Posterior vena cava (tissue), 2 donors: ENCODE measurements around the gene KRTAP15-1. TPM values are rescaled to one million over a fixed set of nuclear protein-coding genes. Genes with fewer than 3 reads are reported as not detected.

Experiments used
- DNase-seq: peaks from one replicate; pipeline ENCODE4 v3.0.0-alpha.2; 2020; ENCODE audit warnings: low spot score
- intact Hi-C, 2 donors: fragments of 100-400 bp; cut with DNase I; formaldehyde crosslinking; loops; one replicate each; pipeline versions ENCODE4 v1.14.1 to v1.14.2; 2022 to 2023
- long read RNA-seq, 2 donors: library from polyadenylated mRNA; unstranded; transcript quantifications; one replicate each; pipeline ENCODE4 v2.0.0, GENCODE V29; 2020 to 2021
- total RNA-seq, 2 donors: library from RNA; stranded (reverse); fragmentation: NEBNext Ultra II Directional; extraction: Animal tissue kit (Norgen Biotek cat#: 25700); gene quantifications; one replicate each; pipeline ENCODE4 v1.2.1, GENCODE V29; 2021
- donor health status: DM: yes; HTN: yes; CAD: no.
- donor health status: DM: yes; HTN: yes; CAD: no.

Gene KRTAP15-1, protein sequence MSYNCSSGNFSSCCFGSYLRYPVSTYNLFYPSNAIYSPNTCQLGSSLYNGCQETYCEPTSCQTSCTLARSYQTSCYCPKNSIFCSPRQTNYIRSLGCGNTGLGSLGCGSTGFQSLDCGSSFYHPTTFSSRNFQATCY
- not detected for total RNA-seq
- long read RNA-seq, donor 1 = 0 reads
- long read RNA-seq, donor 2 = 0 reads

DNA sequence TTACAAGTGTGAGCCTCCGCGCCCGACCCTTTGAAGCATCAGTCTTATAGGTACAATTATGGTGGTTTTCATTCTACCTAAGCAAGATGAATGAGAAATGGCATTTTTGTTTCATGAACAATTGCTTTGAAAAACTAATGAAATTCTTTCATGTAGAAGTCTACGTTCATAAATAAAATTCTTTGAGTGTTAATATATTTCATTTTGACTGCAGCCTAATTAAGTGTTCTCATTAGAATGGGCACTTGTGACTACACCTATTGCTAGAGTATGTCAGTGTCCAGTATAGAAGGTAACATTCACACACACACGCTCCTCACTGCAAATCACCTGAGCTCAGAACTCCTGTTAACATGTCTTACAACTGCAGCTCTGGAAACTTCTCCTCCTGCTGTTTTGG is at the start of gene KRTAP15-1:
KRTAP15-1 (plus strand) TSS at position 301 of the 400 bp plus-strand sequence; CDS start at position 354, 53 bp downstream.
- no peak for DNase-seq
- intact Hi-C loops = no loop called here

DNA sequence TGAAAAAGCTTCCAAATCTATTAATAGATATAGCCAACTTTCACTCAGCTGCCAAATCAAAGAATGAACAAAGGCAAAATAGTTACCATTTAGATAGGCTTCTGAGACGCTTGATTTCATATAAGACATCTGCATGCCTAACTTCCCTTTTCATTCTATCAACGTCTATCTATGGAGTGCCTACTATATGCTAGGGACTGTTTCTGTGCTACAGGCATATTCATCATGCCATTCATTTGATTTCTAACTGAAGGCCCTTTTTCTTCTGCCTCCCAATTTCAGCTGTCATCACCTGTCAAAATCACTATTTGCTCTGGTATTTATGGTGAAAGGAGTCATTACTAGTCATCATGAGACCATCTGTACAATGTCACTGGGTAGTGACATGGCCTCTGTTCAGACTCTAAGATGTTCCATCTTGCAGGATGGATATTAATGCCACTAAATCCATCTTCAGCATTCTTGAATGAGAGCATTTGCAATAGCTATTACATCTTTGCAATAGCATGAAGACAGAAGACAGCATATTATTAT is 48.5 kb upstream of the KRTAP15-1 start:
- no peak for DNase-seq
- intact Hi-C loops = no loop called here

DNA sequence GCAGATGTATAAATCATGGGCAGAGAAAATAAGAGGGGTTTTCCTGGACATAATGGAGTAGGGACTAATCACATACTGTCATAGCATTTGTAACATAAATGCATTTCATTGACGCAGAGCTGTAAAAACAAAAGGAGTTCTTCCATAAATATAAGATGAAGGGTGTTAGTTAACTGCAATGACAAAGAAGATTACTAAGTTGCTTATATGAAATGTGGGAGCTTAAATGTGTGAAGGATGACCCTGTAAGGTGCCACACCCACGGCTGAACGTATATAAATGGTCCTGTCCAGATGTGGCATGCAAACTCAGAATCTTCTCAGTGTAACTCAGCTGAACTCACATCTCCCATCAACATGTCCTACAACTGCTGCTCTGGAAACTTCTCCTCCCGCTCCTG is 44.3 kb upstream of the KRTAP15-1 start, which contains the start of gene KRTAP13-1:
KRTAP13-1 (plus strand) TSS at position 301 of the 400 bp plus-strand sequence; CDS start at position 357, 56 bp downstream.
- DNase-seq = no peak
- intact Hi-C loops = no loop called here

DNA sequence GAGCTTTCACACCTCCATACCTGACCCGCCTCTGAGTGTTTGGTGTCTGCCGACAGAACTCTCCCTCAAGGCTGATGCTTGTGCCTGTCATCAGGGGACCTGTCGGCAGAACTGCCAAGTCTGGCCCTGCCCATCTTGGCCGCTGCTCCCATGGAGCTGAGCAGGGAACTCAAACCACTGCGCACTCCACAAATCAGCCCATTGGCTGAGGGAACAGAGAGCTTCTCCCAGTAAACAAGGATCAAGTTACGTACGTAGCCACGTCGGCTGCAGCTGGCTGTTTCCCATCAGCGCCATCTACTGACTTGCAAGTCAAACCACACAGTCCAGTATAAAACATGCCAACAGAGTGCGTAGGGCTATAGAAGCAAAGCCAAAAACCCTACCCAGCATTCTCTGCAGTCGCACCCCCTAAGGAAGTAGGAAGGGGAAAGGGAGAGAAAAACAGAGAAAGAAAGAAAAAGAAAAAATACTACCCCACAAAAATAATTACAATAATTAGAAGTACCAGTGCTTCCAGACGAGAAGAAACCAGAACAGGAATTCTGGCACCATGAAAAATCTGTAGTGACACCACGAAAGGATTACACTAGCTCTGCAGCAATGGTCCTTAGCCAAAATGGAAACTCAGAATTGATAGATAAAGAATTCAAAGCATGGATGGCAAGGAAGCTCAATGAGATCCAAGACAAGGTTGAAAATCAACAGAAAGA is 31.1 kb upstream of the KRTAP15-1 start:
- no peak for DNase-seq
- intact Hi-C loops = no loop called here

DNA sequence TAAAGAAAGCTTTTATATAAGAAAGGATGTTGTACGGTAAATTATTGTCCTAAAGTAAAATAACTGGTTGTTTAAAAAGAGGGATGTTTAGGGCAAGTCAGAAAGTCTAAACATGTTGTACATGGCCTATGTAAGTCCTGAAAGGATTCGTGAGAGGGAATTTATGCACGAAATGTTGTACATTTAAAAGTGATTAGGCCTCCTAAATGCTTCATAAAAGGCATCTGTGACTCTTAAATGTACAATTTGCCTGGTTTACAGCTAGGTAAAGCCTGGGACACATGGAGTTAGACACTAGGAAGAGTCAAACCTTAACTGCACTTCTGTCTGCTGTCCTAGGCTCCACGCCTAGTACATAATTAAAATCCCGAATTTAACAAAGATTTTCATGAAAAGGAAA is 24.1 kb upstream of the KRTAP15-1 start:
- intact Hi-C loops = no loop called here
- DNase-seq = no peak

DNA sequence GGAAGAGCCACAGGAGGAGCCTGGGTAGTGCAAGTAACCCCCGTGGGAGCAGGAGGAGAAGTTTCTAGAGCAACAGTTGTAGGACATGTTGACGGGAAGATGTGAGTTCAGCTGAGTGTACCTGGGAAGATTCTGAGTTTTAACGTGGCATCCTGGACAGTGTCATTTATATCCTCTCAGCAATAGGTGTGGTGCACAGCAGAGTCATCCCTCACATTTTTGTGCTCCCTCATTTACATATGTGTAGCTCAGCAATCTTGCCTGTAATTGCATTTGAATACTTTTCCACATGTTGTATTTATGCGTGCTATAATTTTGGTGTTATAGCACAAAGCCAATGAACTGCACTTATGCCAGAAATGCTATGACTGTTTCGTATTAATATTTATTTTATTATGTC is 14.2 kb upstream of the KRTAP15-1 start, which contains the start of gene KRTAP13-3:
KRTAP13-3 (minus strand) TSS at position 101 of the 400 bp plus-strand sequence; CDS start at position 87, 14 bp downstream.
- intact Hi-C loops = no loop called here
- DNase-seq = no peak

DNA sequence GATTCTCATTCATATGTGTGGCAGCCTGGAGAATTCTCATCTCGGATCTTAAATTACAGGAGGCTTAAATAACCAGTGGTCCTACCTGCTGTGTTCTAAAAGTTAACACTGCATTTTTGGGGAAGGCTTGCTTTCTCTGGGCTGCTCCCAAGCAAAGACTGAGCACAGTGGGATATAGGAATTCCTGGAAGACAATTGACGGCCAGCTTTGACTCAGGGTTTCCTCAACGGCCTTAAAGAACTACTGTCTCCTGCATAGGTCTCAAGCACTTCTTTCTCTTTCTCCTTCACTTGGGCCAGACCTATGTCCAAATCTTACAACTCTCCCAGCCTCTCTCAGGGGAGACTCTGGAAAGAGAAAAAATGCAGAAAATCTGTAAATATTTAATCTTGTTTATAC is 13.3 kb upstream of the KRTAP15-1 start:
- DNase-seq = no peak
- intact Hi-C loops = no loop called here

DNA sequence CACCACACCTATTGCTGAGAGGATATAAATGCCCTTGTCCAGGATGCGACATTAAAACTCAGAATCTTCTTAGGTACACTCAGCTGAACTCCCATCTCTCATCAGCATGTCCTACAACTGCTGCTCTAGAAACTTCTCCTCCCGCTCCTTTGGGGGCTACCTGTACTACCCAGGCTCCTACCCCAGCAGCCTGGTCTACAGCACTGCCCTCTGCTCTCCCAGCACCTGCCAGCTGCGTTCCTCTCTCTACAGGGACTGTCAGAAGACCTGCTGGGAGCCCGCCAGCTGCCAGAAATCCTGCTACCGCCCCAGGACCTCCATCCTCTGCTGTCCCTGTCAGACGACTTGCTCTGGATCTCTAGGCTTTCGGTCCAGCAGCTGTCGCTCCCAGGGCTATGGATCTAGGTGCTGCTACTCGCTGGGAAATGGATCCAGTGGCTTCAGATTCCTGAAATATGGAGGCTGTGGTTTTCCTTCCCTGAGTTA is 9.9 kb upstream of the KRTAP15-1 start, which contains the start of gene KRTAP13-4:
KRTAP13-4 (plus strand) TSS at position 51 of the 486 bp plus-strand sequence; CDS start at position 107, 56 bp downstream.
- no peak for DNase-seq
- intact Hi-C loops = no loop called here

DNA sequence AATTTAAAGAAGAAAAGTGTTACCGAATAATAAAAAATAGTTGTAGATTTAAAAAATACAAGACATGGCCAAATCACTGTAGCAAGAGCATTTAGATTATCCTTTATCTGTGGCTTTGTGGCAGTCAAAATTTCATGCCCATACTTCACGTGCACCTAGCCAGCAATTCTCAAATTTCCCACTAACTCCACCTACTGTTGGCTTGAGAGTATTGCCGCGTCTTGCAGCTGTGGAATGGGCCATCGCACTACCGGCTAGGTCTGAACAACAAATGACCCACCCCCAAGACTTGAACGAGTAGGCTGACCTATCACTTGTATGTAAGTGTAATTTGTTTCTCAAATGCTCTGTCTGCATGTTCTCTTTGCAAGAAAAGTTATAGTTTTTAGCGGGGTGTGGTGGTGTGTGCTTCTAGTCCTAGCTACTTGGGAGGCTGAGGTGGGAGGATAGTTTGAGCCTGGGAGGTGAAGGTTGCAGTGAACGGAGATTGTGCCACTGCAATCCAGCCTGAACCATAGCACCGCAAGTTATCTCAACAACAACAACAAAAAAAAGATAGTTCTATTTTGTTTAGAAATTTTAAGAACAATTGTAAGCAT is 5.9 kb upstream of the KRTAP15-1 start:
- no peak for DNase-seq
- intact Hi-C loops = no loop called here

DNA sequence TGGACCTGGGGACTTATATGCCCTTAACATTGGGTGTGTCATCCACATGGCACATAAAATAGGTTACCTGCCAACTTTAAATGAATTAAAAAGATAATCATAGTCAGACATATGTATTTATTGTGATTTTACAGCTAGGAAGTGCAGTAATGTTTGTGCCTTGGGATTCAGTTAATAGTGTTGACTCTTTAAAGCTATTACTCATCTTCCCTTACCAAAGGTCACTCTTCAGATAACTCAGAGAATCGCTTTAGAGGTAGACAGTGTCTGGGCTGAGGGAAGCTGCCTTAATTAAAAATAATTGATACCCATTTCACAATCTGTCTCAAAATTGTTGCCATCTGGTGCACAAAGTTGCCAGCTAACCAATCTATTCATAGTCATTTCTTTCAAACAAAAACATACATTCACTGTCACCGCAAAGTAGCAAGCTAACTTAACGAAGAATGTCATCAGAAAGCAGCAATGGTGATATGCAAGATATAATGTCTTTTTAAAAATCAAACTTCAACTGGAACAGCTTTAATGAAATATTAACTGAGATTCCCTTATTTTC is 3.0 kb upstream of the KRTAP15-1 start:
- intact Hi-C loops = no loop called here
- no peak for DNase-seq

DNA sequence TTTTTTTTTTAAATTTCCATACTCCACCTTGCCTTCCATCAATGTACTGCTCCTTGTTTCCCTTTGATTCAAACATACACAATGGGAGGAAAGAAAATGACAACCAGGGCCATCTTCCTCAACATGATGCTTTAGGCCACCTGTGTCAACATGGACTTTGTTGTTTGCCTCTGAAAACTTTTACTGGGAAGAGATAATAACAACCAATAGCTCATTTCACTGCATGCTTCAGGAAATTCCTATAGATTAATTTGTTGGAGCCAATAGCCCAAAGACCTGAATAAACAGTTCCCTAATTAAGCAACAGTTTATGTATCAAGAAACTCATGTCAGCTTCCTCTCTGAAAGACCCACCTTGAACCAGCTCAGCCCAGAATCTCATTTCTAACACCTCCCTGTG is 3.2 kb downstream of the KRTAP15-1 start:
- intact Hi-C loops = no loop called here

DNA sequence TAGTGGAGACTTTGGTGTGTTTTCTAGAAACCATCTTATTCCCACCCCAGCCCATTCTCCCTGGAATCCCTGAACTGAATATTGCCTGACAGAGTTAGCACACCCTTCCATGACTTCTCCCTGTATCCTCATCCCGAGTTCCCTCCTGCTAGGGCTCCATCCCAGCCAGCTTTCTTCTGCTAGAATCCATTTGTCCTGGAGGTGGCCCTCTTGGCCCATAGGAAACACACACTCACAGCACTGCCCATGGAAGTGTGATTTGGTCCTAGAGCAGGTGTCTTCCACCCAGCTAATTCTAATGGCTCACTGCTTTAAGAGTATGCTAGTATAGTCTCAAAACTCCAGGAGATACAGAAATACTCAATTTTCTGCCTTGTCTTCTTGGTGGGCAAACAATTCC is 4.1 kb downstream of the KRTAP15-1 start:
- DNase-seq = no peak
- intact Hi-C loops = no loop called here

More for the DNA sequence above, 3.2 kb downstream of the KRTAP15-1 start:
- no peak for DNase-seq

DNA sequence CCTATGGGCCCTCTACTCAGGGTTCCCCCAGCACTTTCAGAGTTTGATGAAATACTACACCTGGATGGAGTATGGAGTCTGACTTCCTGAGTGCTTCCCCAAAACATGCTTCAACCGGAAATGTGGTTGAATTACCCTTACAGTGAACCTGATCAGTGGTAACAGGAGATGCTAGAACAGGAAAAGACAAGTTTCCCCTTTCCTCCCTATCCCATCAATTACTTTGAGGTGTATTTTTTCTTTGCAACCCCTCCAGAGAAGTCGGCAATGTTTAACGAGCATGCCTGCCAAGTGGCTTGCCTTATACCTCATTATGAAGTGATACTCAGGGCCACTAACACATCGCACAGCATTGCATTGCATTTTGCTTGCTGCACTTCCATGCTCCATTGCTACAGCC is 7.0 kb downstream of the KRTAP15-1 start:
- DNase-seq = no peak
- intact Hi-C loops = no loop called here

DNA sequence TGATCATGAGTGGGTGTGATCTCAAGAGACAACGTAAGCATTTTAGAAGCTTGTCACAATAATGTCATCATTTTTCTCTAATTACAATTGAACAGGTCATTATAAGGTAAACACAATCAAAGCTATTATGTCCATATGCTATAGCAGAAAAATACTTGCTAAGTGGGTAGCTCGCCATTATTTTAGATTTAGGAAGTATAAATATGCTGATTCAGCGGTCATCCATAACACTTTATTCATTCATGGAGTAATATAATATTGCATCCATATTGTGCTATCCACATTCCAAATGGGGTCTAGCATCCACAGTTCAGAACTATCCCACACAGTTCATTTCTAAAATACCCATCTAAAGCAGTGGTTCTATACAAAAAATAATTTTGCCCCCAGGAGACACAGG is 8.4 kb downstream of the KRTAP15-1 start:
- intact Hi-C loops = no loop called here
- DNase-seq = no peak

DNA sequence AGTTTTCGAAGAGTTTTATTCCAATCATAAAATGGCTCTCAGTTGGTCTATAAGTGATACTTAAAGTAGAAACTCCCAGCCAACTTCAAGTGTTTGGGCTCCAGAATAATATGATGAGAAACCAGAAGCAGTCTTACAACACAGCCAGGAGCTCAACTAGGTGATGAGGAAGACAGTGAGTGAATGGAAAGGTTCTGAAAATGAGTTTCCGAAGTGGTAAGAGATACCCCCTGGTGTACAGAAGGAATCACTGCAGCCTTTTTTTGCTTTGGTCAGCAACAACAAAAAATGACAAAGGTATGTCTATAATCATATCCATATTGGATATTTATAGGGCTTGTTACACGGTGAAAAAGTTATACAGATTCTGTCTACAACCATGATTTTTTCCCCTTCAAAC is 23.6 kb downstream of the KRTAP15-1 start:
- intact Hi-C loops = no loop called here
- DNase-seq = no peak

DNA sequence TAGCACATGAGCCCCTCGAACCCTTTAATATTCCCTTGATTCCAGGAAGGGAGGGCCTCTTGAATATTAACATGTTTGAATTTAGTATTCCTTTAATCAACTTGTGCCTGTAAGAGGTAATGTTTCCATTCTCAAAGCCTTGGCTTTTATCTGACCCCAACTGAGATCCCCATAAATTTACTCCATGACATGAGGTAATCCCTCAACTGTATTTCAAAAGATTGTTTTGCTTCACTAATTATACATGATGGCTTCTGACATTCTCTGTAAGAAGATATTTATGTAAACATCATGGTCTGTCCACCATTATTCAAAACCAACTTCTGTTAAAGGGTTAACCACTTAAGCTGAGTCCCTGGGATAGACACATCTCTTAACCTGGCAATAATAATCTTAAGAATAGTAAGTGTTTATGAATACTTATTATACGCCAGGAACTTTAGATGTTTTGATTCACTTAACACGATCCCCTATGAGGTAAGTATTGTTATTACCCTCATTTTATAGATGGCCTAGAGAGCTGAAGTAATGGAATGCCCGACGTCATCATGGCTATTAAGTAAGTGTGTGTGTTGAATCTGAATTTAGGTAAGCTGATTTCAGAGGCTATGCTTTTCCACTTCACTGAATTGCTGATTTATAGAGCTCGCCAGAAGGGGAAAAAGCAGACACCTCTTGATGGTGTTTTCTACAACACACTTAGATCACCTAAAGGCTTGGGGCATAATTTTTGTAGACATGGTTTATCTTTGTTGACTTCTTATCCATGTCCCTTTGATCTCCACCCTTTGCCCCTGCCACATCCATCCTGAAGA is 29.0 kb downstream of the KRTAP15-1 start:
- intact Hi-C loops = no loop called here
- no peak for DNase-seq

DNA sequence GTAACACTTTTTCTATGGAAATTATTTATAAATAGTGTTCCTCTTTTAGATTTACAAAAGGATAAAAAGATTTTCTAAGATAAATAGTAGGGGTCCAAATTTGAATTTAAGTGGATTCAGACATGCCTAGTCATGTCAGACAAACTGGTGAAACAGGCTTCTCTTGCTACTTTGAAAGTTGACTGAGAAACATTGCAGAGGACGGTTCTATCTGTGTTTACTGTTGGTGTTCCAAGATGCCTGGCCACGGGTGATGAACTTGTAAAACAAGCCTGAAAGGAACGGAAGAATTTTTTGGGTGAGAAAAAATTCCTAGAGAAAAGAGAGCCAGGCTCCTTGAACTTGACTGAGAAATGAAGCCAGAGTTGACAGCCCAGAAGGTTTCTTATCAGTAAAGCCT is 37.9 kb downstream of the KRTAP15-1 start:
- no peak for DNase-seq
- intact Hi-C loops = no loop called here

DNA sequence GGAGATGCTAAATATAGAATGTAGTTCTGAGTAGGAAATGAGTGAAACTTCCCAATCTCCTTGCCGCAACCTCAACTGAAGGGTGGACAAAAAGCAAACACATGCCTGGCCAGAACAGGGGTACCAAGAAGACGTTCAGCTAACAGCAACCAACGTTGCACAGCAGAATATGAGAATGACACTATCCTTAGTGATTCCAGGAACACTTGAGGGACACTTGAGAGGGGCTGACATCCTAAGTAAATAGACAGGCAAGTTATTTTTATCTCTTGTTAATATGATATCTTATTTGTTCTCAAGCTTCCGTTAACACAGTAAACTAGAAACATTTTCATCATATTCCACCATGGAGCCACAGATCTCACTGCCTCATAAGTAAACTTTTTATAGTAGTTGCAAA is 39.2 kb downstream of the KRTAP15-1 start:
- intact Hi-C loops = no loop called here
- DNase-seq = no peak

DNA sequence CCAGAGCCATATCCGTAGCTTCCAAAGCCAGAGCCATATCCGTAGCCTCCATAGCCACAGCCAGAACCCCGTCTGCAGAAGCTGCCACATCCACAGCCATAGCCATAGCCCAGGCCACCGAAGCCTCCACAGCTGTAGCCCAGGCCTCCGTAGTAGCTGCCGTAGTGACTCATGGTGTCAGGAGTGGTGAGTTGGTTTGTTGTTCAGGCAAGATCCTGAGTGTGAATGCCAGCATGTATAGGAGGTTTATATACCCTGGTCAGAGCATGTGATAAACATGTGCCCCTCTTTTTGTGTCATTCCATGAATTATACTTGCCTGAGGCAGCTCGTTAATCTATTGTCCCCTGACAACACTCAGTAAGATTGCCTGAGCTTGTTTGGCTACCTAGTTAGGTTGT is 40.1 kb downstream of the KRTAP15-1 start, which contains the start of gene KRTAP19-1:
KRTAP19-1 (minus strand) TSS at position 223 of the 400 bp plus-strand sequence; CDS start at position 173, 50 bp downstream.
- no peak for DNase-seq
- intact Hi-C loops = no loop called here
